Coronary artery (tissue), 2 donors: ENCODE measurements around the gene ARHGDIB.

Experiments
- DNase-seq: peaks from one replicate; pipeline ENCODE4 v3.0.0-alpha.2; 2017; ENCODE audit warnings: low spot score
- H3K27ac ChIP-seq, 2 donors: fragments of 200-600 bp; sonication (generic); one replicate each; pipeline ENCODE4 v1.5.1; 2016 to 2019
- H3K4me3 ChIP-seq: fragments of 200-600 bp; sonication (generic); 2 replicates; pipeline ENCODE4 v1.5.1; 2016; ENCODE audit warnings: mild to moderate bottlenecking, moderate library complexity
- CTCF ChIP-seq: fragments of 200-600 bp; sonication (generic); IDR thresholded peaks from one replicate; pipeline ENCODE4 v1.5.1; 2019; ENCODE audit warnings: antibody characterized with exemption

Gene ARHGDIB

GRCh38 chr12:14962797-14963196, 1.4 kb upstream of the ARHGDIB start:
- no peak overlapping the region for H3K4me3 ChIP-seq
- DNase-seq = no peak
- TF ChIP-seq CTCF = no peak
- peak overlapping the region in 1 of 2 donors; percentile 87 for H3K27ac ChIP-seq

- Histone ChIP-seq H3K4me3 (peak overlapping the region; percentile 63), H3K27ac (peak overlapping the region; percentile 35 to 87)
- no peak for TF ChIP-seq CTCF
- no peak for DNase-seq
Measured at GRCh38 chr12:14962153-14962539, 745 bp upstream of the ARHGDIB start.

GRCh38 chr12:14960548-14961465, 594 bp downstream of the ARHGDIB start:
- no peak for TF ChIP-seq CTCF
- no peak for DNase-seq
- Histone ChIP-seq H3K4me3 (peak overlapping the region; percentile 63), H3K27ac (peak overlapping the region; percentile 35 to 87)

GRCh38 chr12:14959916-14960496, 1.4 kb downstream of the ARHGDIB start:
- DNase-seq = no peak
- Histone ChIP-seq H3K4me3 (peak overlapping the region; percentile 63), H3K27ac (peak overlapping the region; percentile 35 to 87)
- no peak for TF ChIP-seq CTCF

GRCh38 chr12:14959463-14959862, 1.9 kb downstream of the ARHGDIB start:
- Histone ChIP-seq H3K27ac (peak overlapping the region; percentile 35 to 87), H3K4me3 (peak overlapping the region; percentile 63)
- no peak for DNase-seq
- no peak for TF ChIP-seq CTCF

- DNase-seq = no peak
- Histone ChIP-seq H3K27ac (peak overlapping the region; percentile 35 to 87), H3K4me3 (peak overlapping the region; percentile 63)
- no peak for TF ChIP-seq CTCF
Measured at GRCh38 chr12:14959126-14959440, 2.3 kb downstream of the ARHGDIB start.
